Breast epithelium (tissue), 4 donors: ENCODE results near the gene ZHX3. TPM values are rescaled to one million over a fixed set of nuclear protein-coding genes. Genes with fewer than 3 reads are reported as not detected.

Source experiments
- DNase-seq, 2 donors: peaks; one replicate each; pipeline ENCODE4 v3.0.0-alpha.2; 2019; ENCODE audit warnings: low spot score in 2 of 2
- H3K27ac ChIP-seq, 2 donors: fragments of 200-600 bp; sonication (generic) in 1 of 2; one replicate each; pipeline ENCODE4 v1.5.1; 2016 to 2019; ENCODE audit warnings: mild to moderate bottlenecking in 1 of 2
- H3K27me3 ChIP-seq, 2 donors: fragments of 200-600 bp; sonication (generic) in 1 of 2; one replicate each; pipeline versions ENCODE4 v1.5.1 to v1.6.0; 2017 to 2019; ENCODE audit warnings: control low read depth in 1 of 2, mild to moderate bottlenecking in 1 of 2
- H3K36me3 ChIP-seq: fragments of 200-600 bp; one replicate; pipeline ENCODE4 v1.5.1; 2019
- H3K4me1 ChIP-seq, 2 donors: fragments of 200-600 bp; sonication (generic); one replicate each; pipeline ENCODE4 v1.5.1; 2016 to 2019; ENCODE audit warnings: control low read depth in 1 of 2
- H3K4me3 ChIP-seq, 3 donors: fragments of 200-600 bp; sonication (generic); 1 replicate in 2 of 3; 2 replicates in 1 of 3; pipeline ENCODE4 v1.5.1; 2016 to 2019; ENCODE audit warnings: mild to moderate bottlenecking in 3 of 3, moderate library complexity in 2 of 3
- H3K9me3 ChIP-seq, 2 donors: fragments of 200-600 bp; sonication (generic) in 1 of 2; one replicate each; pipeline ENCODE4 v1.5.1; 2016 to 2019; ENCODE audit warnings: control low read depth in 1 of 2
- POLR2A ChIP-seq: fragments of 450-650 bp; IDR thresholded peaks from one replicate; pipeline ENCODE4 v1.6.1; 2016; ENCODE audit warnings: antibody characterized with exemption, mild to moderate bottlenecking, moderate library complexity
- POLR2AphosphoS5 ChIP-seq, 3 donors: sonication (generic); formaldehyde crosslinking; IDR thresholded peaks; one replicate each; pipeline ENCODE4 v1.6.1; 2017; ENCODE audit warnings: antibody characterized with exemption in 3 of 3
- intact Hi-C: fragments of 100-400 bp; cut with DNase I; formaldehyde crosslinking; loops from one replicate; pipeline ENCODE4 v1.15.1; 2023; ENCODE audit warnings: low total_unique reads
- total RNA-seq, 3 donors: library from RNA; depleted of rRNA; stranded (reverse); fragments of >200 nt; gene quantifications; one replicate each; pipeline ENCODE4 v1.1.0, GENCODE V29; 2016
- TF ChIP-seq, protein P1 (sequence below), 3 donors: fragments of 450-650 bp; IDR thresholded peaks; one replicate each; pipeline ENCODE4 v1.5.1; 2016 to 2017; ENCODE audit warnings: antibody characterized with exemption in 3 of 3, mild to moderate bottlenecking in 3 of 3, moderate library complexity in 3 of 3

Gene ZHX3
- total RNA-seq, 3 donors from 2014 or later: 34.4 to 35.7 (median 34.6) TPM

DNA sequence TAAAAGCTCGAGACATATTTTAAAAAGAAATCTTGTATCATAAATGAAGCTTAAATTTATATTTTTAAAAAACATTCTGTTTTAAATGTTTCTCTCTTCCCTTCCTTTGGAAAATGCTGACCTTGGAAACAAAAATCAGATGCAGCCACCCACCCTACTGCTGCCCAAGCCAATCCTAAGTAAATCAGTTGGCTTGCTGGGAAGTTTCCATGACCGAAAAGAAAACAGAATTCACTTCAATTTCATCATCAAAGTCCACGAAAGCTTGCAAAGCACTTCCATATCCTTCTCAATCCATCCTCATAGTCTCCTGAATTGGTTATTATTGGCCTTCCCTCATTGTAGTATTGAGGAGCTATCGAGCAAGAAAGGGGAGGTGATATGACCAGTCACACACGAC lies 100.1 kb downstream of the ZHX3 start:
- Histone ChIP-seq H3K27ac (peak overlapping the region; percentile 17 to 19), H3K4me3 (no peak overlapping the region), H3K4me1 (peaks cover 0 to 3% of the 10 kb centered on the region in 2 donors), H3K9me3 (no peaks in the 10 kb centered on the region), H3K27me3 (no peaks in the 10 kb centered on the region), H3K36me3 (no peaks in the 10 kb centered on the region)
- intact Hi-C loops: no loop called here
- TF ChIP-seq POLR2A (no peak), POLR2AphosphoS5 (IDR thresholded peaks at IDR 0.05) (no peak)
- TF ChIP-seq, protein P1, sequence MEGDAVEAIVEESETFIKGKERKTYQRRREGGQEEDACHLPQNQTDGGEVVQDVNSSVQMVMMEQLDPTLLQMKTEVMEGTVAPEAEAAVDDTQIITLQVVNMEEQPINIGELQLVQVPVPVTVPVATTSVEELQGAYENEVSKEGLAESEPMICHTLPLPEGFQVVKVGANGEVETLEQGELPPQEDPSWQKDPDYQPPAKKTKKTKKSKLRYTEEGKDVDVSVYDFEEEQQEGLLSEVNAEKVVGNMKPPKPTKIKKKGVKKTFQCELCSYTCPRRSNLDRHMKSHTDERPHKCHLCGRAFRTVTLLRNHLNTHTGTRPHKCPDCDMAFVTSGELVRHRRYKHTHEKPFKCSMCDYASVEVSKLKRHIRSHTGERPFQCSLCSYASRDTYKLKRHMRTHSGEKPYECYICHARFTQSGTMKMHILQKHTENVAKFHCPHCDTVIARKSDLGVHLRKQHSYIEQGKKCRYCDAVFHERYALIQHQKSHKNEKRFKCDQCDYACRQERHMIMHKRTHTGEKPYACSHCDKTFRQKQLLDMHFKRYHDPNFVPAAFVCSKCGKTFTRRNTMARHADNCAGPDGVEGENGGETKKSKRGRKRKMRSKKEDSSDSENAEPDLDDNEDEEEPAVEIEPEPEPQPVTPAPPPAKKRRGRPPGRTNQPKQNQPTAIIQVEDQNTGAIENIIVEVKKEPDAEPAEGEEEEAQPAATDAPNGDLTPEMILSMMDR (IDR thresholded peaks at IDR 0.05): no peak
- no peak for DNase-seq

DNA sequence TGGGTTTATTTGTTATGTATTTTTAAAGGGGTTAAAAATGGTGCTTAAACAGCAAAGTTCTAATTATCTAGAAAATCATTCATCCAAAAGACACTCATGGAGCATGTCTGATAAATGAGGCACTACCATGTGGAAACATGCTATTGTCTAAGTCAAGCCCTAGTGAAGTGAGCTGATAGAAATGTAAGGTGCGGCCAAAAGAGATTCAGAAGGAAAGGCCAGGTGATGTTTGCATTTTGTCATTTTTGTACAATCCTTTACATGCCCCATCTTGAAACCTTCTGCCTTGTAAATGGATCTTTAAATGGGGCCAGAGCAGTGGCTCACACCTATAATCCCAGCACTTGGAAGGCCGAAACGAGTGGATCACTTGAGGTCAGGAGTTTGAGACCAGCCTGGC lies 102.9 kb downstream of the ZHX3 start:
- DNase-seq: no peak
- Histone ChIP-seq H3K4me3 (no peak overlapping the region), H3K36me3 (no peaks in the 10 kb centered on the region), H3K4me1 (no peaks in the 10 kb centered on the region), H3K27me3 (no peaks in the 10 kb centered on the region), H3K27ac (peak overlapping the region in 1 of 2 donors; percentile 5), H3K9me3 (no peaks in the 10 kb centered on the region)
- intact Hi-C loops: no loop called here
- TF ChIP-seq POLR2A (no peak), POLR2AphosphoS5 (IDR thresholded peaks at IDR 0.05) (no peak)
- TF ChIP-seq, protein P1 (IDR thresholded peaks at IDR 0.05): no peak

GRCh38 chr20:41214202-41214601 lies 103.3 kb downstream of the ZHX3 start:
- TF ChIP-seq, protein P1 (IDR thresholded peaks at IDR 0.05): no peak
- no peak for TF ChIP-seq POLR2A
- TF ChIP-seq POLR2AphosphoS5 (IDR thresholded peaks at IDR 0.05): no peak
- Histone ChIP-seq H3K27me3 (no peaks in the 10 kb centered on the region), H3K9me3 (no peaks in the 10 kb centered on the region), H3K4me3 (no peak overlapping the region), H3K27ac (peak overlapping the region in 1 of 2 donors; percentile 5), H3K4me1 (no peaks in the 10 kb centered on the region), H3K36me3 (no peaks in the 10 kb centered on the region)
- DNase-seq: no peak
- intact Hi-C loops: no loop called here

GRCh38 chr20:41213150-41213820 lies 104.2 kb downstream of the ZHX3 start:
- no peak for DNase-seq
- no peaks in the 10 kb centered on the region for H3K27me3 ChIP-seq
- H3K4me3 ChIP-seq: no peak overlapping the region
- no peaks in the 10 kb centered on the region for H3K4me1 ChIP-seq
- H3K27ac ChIP-seq: peak overlapping the region in 1 of 2 donors; percentile 30
- H3K36me3 ChIP-seq: no peaks in the 10 kb centered on the region
- TF ChIP-seq, protein P1 (IDR thresholded peaks at IDR 0.05): no peak
- no peak for TF ChIP-seq POLR2A
- TF ChIP-seq POLR2AphosphoS5 (IDR thresholded peaks at IDR 0.05): no peak
- no peaks in the 10 kb centered on the region for H3K9me3 ChIP-seq
- intact Hi-C loops: no loop called here

- no peak for DNase-seq
- intact Hi-C loops: no loop called here
- H3K27me3 ChIP-seq: no peaks in the 10 kb centered on the region
- TF ChIP-seq POLR2A: no peak
- TF ChIP-seq, protein P1 (IDR thresholded peaks at IDR 0.05): no peak
- no peak for TF ChIP-seq POLR2AphosphoS5 (IDR thresholded peaks at IDR 0.05)
- H3K27ac ChIP-seq: peak overlapping the region; percentile 25 to 33
- H3K36me3 ChIP-seq: no peaks in the 10 kb centered on the region
- no peaks in the 10 kb centered on the region for H3K4me1 ChIP-seq
- no peaks in the 10 kb centered on the region for H3K9me3 ChIP-seq
- H3K4me3 ChIP-seq: no peak overlapping the region
Measured at GRCh38 chr20:41205313-41205712, 112.2 kb downstream of the ZHX3 start.
